Esophagus muscularis mucosa (tissue), 4 donors: Measurements from ENCODE around the gene CD19. TPM values are rescaled to one million over a fixed set of nuclear protein-coding genes. Genes with fewer than 3 reads are reported as not detected.

ENCODE experiments used
- DNase-seq: peaks from one replicate; pipeline ENCODE4 v3.0.0-alpha.2; 2017; ENCODE audit errors: extremely low spot score
- H3K27ac ChIP-seq, 4 donors: fragments of 200-600 bp; sonication (generic); replicated peaks in 1 of 4; 1 replicate in 3 of 4; 2 replicates in 1 of 4; pipeline ENCODE4 v1.5.1; 2016 to 2019; ENCODE audit warnings: mild to moderate bottlenecking in 1 of 4
- H3K27me3 ChIP-seq, 4 donors: fragments of 200-600 bp; sonication (generic); one replicate each; pipeline versions ENCODE4 v1.5.1 to v1.6.0; 2016 to 2019
- H3K36me3 ChIP-seq, 4 donors: fragments of 200-600 bp; sonication (generic); one replicate each; pipeline ENCODE4 v1.5.1; 2016 to 2019
- H3K4me1 ChIP-seq, 4 donors: fragments of 200-600 bp; sonication (generic); one replicate each; pipeline ENCODE4 v1.5.1; 2016 to 2019
- H3K4me3 ChIP-seq, 4 donors: fragments of 200-600 bp; sonication (generic); 1 replicate in 2 of 4; 2 replicates in 2 of 4; pipeline ENCODE4 v1.5.1; 2016 to 2019; ENCODE audit warnings: mild to moderate bottlenecking in 4 of 4, moderate library complexity in 1 of 4
- H3K9me3 ChIP-seq, 4 donors: fragments of 200-600 bp; sonication (generic); 1 replicate in 3 of 4; 2 replicates in 1 of 4; pipeline ENCODE4 v1.5.1; 2016 to 2019
- CTCF ChIP-seq, 3 experiments: fragments of 200-600 bp in 2 of 3; fragments of 450-650 bp in 1 of 3; sonication (generic) in 2 of 3; IDR thresholded peaks; one replicate each; pipeline ENCODE4 v1.5.1; 2017 to 2019; ENCODE audit warnings: antibody characterized with exemption in 3 of 3, mild to moderate bottlenecking in 2 of 3, moderate library complexity in 1 of 3
- EP300 ChIP-seq: sonication (generic); formaldehyde crosslinking; IDR thresholded peaks from one replicate; pipeline ENCODE4 v1.6.1; 2017; ENCODE audit warnings: antibody characterized with exemption
- POLR2A ChIP-seq: fragments of 450-650 bp; IDR thresholded peaks from one replicate; pipeline ENCODE4 v1.6.1; 2017; ENCODE audit warnings: antibody characterized with exemption, moderate library complexity, mild to moderate bottlenecking, low read depth
- POLR2AphosphoS5 ChIP-seq, 2 donors: sonication (generic); formaldehyde crosslinking; IDR thresholded peaks; one replicate each; pipeline ENCODE4 v1.6.1; 2017; ENCODE audit warnings: antibody characterized with exemption in 2 of 2
- WGBS: methylation state at CpG from one replicate; pipeline ENCODE4 v1.1.5; 2018; 5-methylcytosine and 5-hydroxymethylcytosine counted together
- intact Hi-C: fragments of 100-400 bp; cut with DNase I; formaldehyde crosslinking; loops from one replicate; pipeline ENCODE4 v1.15.1; 2023
- total RNA-seq, 4 donors: library from RNA; depleted of rRNA; stranded (reverse); fragments of >200 nt; gene quantifications; one replicate each; pipeline versions ENCODE4 v1.1.0 to v1.2.1, GENCODE V29; 2016

Gene CD19
- under 1 TPM in 1 of 4 donors, not detected in 3; 0.66 TPM for total RNA-seq

- Histone ChIP-seq H3K4me1 (peaks cover 0 to 12% (median 10%) of the 10 kb centered on the region in 4 donors), H3K27ac (no peak within 1 kb of the TSS), H3K36me3 (no peaks in the 10 kb centered on the region), H3K27me3 (peaks cover 0 to 6% (median 0%) of the 10 kb centered on the region in 4 donors), H3K9me3 (no peaks in the 10 kb centered on the region), H3K4me3 (no peak within 1 kb of the TSS)
- no peak for TF ChIP-seq POLR2AphosphoS5 (IDR thresholded peaks at IDR 0.05)
- TF ChIP-seq POLR2A, result no peak
- no peak for TF ChIP-seq CTCF (IDR thresholded peaks at IDR 0.05)
- no peak for TF ChIP-seq EP300
- WGBS, result 93% methylated on average over 6 of the region's 10 CpGs
- intact Hi-C loops, result no loop called here
- DNase-seq, result no peak
Measured at GRCh38 chr16:28931801-28932225, at the start of gene CD19. Gene CD19 (plus strand): TSS chr16:28931971. CDS start chr16:28932001, 30 bp downstream.

- no peak for DNase-seq
- H3K27me3 ChIP-seq, result peaks cover 0 to 38% (median 4%) of the 10 kb centered on the region in 4 donors
- no peaks in the 10 kb centered on the region for H3K36me3 ChIP-seq
- TF ChIP-seq POLR2A (no peak), EP300 (no peak), CTCF (IDR thresholded peaks at IDR 0.05) (no peak), POLR2AphosphoS5 (IDR thresholded peaks at IDR 0.05) (no peak)
- 53% methylated on average over 12 of the region's 24 CpGs for WGBS
- no peak overlapping the region for H3K27ac ChIP-seq
- H3K4me3 ChIP-seq, result no peak overlapping the region
- H3K9me3 ChIP-seq, result no peaks in the 10 kb centered on the region
- H3K4me1 ChIP-seq, result peaks cover 14 to 21% (median 19%) of the 10 kb centered on the region in 4 donors
- intact Hi-C loops, result no loop called here
Measured at GRCh38 chr16:28882551-28883160, 49.1 kb upstream of the CD19 start.

GRCh38 chr16:28883221-28883996 lies 48.4 kb upstream of the CD19 start:
- Histone ChIP-seq H3K9me3 (no peaks in the 10 kb centered on the region), H3K4me3 (no peak overlapping the region), H3K36me3 (no peaks in the 10 kb centered on the region), H3K27me3 (peaks cover 0 to 38% (median 4%) of the 10 kb centered on the region in 4 donors), H3K27ac (no peak overlapping the region), H3K4me1 (peaks cover 14 to 21% (median 19%) of the 10 kb centered on the region in 4 donors)
- DNase-seq, result no peak
- TF ChIP-seq EP300 (no peak), POLR2A (no peak), CTCF (IDR thresholded peaks at IDR 0.05) (no peak), POLR2AphosphoS5 (IDR thresholded peaks at IDR 0.05) (no peak)
- 70% methylated on average over 24 of the region's 25 CpGs for WGBS
- intact Hi-C loops, result no loop called here

- intact Hi-C loops, result no loop called here
Measured at GRCh38 chr16:28884045-28884444, 47.7 kb upstream of the CD19 start.

More at GRCh38 chr16:28884045-28884444, 47.7 kb upstream of the CD19 start:
- H3K36me3 ChIP-seq, result no peaks in the 10 kb centered on the region
- H3K27me3 ChIP-seq, result peaks cover 0 to 38% (median 4%) of the 10 kb centered on the region in 4 donors
- H3K4me1 ChIP-seq, result peaks cover 12 to 17% (median 15%) of the 10 kb centered on the region in 4 donors
- H3K4me3 ChIP-seq, result no peak overlapping the region
- no peak overlapping the region for H3K27ac ChIP-seq
- TF ChIP-seq POLR2AphosphoS5 (IDR thresholded peaks at IDR 0.05) (no peak), POLR2A (no peak), CTCF (IDR thresholded peaks at IDR 0.05) (no peak), EP300 (no peak)
- WGBS, result 93% methylated on average over 6 of the region's 6 CpGs
- H3K9me3 ChIP-seq, result no peaks in the 10 kb centered on the region
- no peak for DNase-seq
